SK-N-SH treated with all-trans-retinoic acid at 6 μM for 48 hours (cell line): Measurements from ENCODE around the gene PTPRT.

Experiments
- BACH2 ChIP-seq: fragments of 250-450 bp; sonication (Bioruptor Pico); IDR thresholded peaks from 2 replicates; pipeline ENCODE4 v1.9.0; 2021; ENCODE audit warnings: mild to moderate bottlenecking, borderline replicate concordance
- RARB ChIP-seq: fragments of 250-450 bp; sonication (Bioruptor Pico); IDR thresholded peaks from 2 replicates; pipeline ENCODE4 v1.8.0; 2021; ENCODE audit warnings: mild to moderate bottlenecking, moderate library complexity
- ZFP3 ChIP-seq: fragments of 250-450 bp; sonication (Bioruptor Pico); IDR thresholded peaks from 2 replicates; pipeline ENCODE4 v1.5.0; 2020; ENCODE audit warnings: mild to moderate bottlenecking, moderate library complexity
- ZNF8 ChIP-seq: fragments of 450-650 bp; formaldehyde crosslinking; IDR thresholded peaks from 2 replicates; pipeline ENCODE4 v1.5.0; 2020; ENCODE audit warnings: mild to moderate bottlenecking, moderate library complexity

DNA sequence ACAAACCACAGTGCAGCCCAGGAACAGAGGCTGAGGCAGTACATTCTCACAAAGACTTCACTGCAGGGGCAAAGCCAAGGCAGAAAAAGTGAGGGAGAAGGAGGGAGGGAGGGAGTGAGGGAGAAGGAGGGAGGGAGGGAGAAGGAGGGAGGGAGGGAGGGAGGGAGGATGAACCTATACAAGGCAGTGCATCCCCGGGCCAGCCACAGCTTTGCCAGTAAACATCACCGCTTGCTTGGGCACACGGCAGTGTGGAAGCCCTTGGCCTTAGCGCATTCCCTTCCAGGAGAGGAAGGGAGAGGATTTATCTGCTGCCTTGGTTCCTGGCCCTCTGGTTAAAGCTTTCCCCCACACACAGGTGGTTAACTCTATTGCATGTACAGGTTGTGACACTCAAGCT lies 234.0 kb downstream of the PTPRT start:
- TF ChIP-seq BACH2 (no peak), RARB (CRISPR knock-in tag) (no peak), ZNF8 (CRISPR knock-in tag) (no peak), ZFP3 (CRISPR knock-in tag) (no peak)
